GM21528 (cell line): ENCODE data around the gene ZFYVE28.

ENCODE experiments used
- ATAC-seq: cut with Tn5 transposase; IDR thresholded peaks from one replicate; pipeline ENCODE4 v1.9.1; 2021; ENCODE audit warnings: mild to moderate bottlenecking, moderate library complexity; ENCODE audit not compliant: unreplicated experiment, low FRiP score

Gene ZFYVE28

DNA sequence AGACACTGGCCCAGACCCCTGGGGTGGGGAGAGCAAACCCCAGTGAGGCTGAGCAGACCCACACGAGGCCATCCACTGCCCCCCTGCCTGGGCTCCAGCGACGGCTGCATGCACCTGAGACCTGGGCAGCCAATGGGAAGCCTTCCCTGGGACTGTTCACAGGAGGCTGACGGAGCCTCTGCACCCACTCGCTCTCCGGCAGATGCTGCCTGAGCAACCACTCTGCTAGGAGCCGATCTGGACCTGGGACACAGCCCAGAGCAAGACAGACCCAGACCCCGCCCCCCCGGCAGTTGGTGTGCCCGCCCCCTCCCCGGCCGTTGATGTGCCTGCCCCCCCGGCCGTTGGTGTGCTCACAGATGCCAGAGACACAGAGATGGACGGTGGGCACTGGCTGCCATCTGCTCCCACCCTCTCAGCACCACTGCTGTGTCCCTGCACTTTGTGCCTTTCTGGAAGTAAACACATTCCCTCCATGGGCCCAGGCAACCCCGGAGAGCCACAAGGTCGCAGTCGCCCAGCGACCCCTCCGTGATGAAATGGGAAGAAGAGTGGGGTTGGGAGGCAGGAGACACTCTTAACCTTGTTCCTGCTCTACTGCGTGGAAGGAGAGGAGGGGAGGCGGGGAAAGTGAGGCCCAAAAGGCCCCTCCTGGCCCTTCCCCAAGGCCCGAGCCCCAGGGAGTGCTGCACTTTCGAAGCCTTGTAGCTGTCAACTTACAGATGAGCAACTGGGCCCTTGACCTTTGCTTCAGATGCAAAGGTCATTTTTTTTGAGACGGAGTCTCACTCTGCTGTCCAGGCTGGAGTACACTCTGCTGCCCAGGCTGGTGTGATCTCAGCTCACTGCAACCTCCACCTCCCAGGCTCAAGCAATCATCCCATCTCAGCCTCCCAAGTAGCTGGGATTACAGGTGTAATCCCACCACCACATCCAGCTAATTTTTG is 62.0 kb downstream of the ZFYVE28 start:
- no peak for ATAC-seq

DNA sequence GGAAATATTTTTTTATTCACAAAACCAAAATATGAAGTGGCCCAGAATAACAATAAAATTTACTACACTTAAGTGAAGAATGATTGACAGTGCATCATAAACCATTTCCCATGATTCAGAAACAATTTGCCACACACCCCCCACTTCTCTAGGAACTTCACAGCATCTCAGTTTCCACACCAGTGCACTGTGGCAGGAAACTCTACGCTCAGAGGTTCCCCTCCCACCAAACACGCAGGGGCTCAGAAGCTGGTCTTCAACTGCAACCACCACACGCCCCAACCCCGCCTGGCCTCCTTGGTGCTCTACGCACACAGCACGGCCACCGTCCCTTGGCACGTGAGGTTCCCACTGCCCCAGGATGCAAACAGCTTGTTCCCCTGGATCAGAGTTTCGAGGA is 63.7 kb downstream of the ZFYVE28 start:
- no peak for ATAC-seq

DNA sequence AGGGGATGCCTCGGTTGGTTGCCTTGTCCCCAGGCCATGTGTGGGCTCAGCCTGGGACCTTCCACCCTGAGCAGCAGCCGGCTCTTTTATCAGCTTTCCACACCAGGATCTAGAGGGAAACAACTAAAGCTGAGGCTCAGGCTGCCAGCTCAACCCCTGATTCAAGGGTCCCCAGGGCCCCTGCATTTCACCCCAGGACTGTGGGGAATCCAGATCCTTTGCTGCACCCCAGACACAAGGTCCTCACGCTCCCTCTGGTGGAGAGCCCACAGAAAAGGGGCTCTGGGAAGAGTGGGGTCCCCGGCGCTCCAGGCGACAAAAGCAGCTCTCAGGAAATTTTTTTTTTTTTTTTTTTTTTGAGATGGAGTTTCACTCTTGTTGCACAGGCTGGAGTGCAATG is 64.3 kb downstream of the ZFYVE28 start:
- ATAC-seq, result no peak

DNA sequence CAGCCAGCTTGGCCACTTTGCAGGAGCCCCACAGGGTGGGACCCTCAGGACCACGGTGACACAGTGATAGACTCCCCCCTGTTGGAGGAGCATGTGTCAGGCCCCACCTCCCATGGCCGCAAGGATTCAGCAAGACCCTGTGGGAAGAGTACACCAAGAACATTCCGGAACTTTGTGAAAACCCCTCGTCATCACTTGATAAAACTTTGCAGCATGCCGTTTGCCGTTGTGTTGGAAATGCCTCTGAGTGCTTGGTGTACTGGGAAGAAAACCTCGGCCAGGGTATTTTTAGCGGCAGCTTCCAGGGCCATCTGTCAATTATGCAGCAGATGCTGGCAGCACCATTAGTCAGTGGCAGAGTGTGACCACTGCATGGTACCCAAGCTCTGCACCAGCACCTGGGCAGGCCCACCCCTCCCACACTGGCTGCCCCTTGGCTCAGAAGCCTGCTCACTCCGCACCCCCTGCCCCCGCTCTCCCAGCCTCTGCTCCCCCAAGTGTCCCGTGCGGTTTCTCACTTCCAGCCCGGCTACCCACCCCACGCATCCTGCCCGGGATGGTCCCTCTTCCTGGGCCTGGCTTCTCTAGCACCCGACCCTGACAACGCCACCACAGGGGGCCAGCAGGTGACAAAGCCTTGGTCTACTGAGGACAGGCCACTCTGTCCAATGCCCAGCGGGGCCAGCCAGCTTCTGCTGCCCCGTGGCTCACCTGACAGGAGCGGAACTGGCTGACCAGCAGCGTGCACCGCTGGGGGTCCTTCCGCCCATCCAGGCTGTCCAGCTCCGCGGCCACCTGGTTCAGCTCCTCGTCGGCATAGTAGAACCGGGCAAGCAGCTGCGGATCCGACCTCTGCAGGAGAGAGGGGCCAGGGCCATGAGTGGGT is 65.0 kb downstream of the ZFYVE28 start:
- ATAC-seq, result no peak

DNA sequence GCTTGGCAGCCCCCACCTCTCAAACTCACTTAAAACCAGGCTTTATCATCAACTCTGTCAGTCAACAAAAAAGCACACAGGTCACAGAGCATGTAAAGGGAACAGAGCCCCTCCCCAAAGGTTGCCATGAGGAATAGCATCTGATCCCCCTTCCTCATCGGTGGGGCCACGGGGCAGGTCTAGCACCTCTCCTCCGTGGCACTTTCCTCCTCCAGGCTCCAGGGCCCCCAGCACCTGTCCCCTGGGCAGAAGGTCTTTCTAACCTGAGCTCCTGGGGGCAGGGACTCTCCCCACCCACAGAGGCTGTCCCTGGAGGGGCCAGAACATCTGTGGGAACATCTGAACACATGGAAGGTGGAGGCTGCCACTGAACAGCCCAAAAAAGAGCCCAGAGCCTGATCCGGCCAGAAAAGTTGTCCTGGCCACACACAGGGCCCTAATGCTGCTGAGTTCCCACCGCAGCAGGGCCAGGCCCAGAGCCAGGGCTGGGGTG is 65.7 kb downstream of the ZFYVE28 start:
- ATAC-seq, result no peak

DNA sequence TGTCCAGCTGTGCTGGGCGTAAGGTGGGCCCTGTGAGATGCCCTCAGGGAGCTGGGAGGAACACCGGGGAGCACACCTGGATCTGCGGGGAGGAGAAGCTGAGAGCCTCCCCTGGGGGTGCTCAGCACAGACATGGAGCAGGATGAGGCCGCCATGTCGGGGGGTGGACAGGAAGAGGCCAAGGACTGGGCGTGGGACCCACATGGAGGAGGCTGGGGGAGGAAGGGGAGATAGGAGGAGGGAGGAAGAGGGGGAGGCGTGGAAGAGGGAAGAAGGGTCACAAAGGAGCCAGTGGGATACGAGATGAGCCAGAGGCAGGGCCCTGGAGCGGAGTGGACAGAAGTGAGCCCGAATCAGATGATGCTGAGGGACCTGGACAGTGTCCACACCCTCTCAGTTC is 66.3 kb downstream of the ZFYVE28 start:
- ATAC-seq, result no peak

DNA sequence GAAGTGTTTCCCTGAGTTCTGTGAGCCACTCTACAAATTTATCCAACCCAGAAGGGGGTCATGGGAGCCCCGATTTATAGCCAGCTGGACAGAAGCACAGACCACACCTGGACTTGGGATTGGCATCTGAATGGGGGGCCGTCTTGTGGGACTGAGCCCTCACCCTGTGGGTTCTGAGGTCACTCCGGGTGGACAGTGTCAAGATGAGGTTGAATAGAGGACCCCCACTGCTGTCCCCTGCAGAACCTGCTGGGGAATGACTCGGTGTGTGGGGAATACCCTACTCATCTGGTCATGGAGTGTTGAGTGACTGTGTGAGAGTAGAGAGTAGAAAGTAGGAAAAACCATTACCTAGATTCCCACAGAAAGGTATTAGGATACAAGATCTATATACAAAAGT is 67.5 kb downstream of the ZFYVE28 start:
- no peak for ATAC-seq

DNA sequence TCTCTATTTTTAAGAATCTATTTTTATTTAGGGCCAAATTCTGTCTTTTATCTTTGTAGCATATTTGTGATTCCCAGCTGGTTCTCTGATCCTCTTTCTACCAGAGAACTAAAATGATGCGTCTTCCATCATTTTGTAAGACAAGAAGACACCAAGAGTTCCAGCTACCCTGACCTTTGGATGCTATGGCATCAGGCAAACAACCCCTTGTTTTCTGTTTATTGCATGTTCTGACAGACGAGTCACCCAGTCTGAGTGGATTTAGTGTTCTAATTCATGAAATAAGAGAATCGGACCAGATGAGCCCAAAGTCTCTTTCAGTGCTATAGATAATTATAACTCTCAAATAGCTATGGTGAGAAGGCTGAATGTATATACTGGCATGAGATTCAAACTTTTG is 69.7 kb downstream of the ZFYVE28 start:
- no peak for ATAC-seq

DNA sequence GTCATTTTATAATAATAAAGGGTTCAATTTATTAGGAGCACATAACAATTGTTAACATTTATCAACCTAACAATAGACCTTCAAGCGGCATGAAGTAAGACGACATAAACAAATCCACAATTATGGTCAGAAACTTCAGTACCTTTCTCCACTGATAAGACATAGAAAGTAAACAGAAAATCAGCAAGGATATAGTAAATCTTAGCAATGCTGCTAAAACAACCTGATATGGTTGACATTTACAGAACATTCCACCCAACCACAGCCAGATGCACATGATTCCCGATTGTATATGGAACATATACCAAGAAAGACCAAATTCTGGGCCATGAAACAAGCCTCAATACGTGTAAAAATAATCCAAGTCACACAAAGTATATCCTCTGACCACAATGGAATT is 71.3 kb downstream of the ZFYVE28 start:
- ATAC-seq, result no peak

DNA sequence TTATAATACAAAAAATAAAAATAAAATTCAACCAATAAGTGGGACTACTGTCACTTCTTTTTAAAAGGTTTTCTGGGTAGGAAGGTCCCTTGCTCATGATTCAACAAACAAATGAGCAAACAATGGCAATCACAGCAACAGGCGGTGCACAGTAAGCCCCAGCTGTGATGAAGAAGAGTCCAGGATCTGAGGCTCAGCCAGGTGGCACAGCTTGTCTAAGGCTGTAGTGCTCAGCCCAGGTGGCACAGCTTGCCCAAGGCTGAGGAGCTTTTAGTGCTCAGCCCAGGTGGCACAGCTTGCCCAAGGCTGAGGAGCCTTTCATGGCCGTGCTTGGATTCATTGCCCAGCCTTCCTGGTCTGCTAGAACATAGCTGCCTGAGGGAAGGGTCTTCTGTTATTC is 75.0 kb downstream of the ZFYVE28 start:
- ATAC-seq, result no peak

DNA sequence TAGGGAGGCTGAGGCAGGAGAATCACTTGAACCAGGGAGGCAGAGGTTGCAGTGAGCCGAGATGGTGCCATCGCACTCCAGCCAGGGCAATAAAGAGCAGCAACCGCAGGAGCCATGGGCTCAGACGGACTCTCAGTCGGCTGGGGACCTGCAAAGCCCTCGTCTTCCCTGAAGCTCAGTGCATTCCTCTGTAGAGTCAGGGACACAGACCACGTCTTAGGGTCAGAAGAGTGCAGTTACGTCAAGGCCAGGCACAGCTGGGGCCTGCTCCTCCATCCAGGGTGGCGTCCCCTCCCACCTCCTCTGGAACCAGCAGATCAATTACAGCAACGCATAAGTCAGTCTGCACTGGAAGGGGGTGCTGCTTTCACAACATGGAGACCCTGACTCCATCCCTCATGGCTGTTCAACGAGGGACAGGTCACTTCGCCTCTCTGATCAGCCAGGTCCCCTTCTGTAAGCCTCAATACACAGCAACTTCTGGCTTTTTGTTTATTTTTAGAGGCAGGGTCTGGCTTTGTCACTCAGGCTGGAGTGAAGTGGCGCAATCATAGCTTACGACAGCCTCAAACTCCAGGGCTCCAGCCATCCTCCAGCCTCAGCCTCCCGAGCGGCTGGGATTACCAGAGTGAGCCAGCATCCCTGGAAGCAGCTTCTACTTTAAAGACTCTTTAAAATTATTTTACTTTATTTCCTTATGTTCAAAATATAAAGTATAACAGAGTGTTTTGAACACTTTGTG is 76.4 kb downstream of the ZFYVE28 start:
- ATAC-seq, result no peak

DNA sequence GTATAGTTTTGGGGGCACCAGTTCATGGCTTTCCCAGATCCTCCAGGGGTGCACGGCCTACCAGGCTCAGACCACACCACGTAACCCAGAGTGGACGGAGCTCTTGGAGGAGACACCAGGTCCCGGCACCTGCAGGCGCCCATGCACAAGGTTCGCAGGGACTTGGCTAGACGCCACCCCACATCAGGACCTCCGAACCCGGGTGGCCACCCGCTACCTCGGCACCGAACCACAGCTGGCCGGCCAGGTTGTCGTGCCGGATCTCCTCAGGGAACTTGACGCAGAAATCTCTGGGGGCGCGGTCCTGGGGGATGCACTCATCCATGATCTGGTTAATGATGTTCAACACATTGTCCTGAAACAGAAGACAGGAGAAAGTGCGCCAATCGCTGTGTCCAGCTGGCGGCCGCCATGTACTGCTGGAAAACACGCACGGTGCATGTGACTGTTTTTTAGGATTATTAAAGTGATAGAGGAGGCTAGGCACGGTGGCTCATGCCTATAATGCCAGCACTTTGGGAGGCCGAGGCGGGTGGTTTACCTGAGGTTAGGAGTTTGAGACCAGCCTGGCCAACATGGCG is 77.1 kb downstream of the ZFYVE28 start:
- ATAC-seq, result no peak

DNA sequence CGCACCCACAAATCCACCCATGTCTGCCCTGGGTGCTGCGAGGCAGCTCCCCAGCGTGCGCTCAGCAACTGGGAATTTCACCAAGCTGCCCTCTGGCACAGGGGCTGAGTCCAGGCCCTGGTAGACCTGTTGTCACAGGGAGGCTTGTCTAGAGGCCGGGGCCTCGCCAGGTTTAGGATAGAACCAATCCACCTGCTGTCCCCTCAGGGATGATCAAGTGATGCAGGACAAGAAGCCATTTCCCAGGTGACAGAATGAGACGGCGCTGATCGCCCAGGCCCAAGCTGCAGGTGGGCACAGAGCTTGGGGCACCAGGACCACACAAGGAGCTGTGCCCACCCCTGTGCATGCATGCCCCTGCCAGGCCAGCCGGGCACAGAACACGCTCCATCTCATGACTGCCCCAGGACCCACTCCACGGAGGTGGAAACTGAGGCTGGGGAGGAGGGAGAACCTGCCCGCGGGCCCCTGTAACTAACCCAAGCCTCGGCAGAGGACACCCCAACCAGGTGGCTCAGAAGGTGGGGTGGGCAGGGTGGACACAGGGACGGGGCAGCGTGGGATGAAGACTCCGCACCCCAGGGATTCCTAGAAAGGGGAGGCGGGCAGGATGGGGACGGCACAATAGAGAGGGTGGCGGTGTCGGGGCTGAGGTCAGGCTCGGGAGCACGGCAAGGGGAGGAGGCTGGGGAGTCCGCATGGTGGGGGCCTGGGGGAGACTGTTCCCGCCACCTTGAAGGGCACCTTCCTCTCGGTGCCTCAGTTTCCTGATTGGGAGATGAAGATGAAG is 78.0 kb downstream of the ZFYVE28 start:
- no peak for ATAC-seq

DNA sequence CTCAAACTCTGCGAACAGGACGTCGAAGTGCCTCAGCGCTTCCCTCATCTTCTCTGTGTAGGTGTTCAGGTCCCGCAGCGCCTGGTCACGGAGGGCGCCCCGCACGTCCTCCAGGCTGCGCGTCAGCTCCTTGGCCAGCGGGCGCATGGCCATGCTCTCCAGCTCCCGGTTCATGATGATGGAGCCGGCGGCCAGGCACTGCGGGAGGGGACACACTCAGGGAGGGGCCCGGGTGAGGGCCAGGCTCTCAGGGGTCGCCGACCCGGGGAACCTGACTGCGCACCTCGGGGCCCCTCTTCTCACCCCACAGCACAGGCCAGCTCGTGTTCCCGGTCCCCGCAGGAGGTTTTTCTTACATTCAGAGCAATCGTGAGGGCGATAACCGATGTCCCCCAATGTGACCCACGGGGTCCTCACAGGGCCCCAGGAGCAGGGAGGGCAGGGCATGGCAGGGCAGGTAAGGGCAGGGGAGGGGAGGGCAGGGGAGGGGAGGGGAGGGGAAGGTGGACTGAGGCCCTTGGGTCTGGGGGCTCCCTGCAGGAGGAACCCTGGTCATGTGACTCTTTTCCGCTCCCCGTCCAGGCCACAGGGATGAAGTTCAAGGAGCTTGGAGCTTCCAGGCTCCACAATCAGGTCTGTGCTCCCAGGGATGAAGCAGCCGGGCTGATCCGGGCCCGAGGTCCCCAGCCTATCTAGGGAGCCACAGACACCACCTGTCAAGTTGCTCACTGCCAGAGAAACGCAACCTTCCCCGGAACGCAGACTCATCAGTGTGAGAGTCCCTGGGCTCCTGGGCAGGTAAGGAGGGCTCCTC is 78.8 kb downstream of the ZFYVE28 start:
- ATAC-seq, result no peak

DNA sequence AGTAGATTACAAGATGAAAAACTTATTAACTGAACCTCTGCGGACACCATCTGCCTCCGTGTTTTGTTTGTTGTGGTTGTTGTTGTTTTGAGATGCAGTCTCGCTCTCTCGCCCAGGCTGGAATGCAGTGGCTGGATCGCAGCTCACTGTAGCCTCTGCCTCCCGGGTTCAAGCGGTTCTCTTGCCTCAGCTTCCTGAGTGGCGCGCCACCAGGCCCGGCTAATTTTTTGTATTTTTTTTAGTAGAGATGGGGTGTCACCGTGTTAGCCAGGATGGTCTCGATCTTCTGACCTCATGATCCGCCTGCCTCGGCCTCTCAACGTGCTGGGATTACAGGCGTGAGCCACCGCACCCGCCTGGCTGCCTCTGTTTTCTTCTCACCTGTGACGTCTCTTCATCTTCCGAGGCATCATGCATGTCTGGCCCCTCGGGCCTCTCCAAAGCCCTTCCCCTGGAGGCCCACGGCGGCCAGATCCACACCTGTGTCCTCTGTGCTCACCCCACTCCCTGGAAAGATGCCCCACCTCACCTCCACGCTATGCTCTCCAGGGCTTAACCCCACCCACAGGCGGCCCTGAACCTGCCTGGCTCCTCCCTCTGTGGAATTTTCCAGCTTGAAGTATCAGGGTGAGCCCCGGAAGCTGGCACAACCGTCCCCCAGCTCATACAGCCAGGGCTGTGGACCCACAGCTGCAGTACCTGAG is 79.5 kb downstream of the ZFYVE28 start:
- no peak for ATAC-seq

DNA sequence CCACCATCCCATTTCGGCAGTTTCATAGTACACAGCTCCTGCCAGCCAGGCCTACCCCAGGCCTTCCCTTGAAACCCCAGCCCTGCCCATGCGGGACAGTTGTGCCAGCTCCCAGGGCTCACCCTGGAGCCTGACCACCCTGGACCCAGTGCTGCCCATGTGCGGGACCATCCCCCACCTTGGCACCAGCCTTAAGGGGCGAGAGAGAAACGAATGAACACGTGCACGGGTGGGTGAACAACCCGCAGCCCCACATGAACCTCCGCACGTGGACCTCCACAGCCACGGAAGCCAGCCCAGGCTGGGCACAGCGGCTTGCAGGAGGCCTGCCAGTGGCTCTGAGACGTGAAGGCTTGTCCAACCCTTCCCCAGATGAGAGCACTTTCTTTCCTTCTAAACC is 80.5 kb downstream of the ZFYVE28 start:
- ATAC-seq, result no peak

DNA sequence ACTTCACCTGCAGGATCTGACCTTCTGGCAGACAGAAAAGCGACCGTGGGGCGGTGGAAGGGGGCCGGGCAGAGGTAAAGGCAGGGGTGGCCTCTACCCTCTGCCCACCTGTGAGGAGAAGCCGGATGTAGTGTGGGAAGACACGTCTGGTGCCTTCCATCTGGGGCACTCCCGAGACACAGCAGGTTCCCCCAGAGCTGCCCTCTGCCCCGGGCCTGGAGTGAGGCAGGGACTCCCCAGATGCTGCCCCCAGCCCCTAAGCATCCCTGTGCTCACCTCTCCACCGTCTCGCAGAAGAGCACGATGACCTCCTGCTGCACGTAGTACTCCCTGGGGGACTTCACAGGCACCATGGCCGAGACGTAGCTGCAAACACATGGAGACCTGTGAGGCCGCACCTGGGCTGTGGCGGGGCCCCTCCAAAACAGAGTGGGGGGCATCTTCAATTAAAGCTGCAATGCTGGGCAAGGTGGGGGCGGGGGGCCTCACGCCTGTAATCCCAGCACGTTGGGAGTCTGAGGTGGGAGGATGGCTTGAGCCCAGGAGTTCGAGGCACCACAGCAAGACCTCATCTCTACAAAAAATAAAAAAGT is 81.2 kb downstream of the ZFYVE28 start:
- no peak for ATAC-seq

DNA sequence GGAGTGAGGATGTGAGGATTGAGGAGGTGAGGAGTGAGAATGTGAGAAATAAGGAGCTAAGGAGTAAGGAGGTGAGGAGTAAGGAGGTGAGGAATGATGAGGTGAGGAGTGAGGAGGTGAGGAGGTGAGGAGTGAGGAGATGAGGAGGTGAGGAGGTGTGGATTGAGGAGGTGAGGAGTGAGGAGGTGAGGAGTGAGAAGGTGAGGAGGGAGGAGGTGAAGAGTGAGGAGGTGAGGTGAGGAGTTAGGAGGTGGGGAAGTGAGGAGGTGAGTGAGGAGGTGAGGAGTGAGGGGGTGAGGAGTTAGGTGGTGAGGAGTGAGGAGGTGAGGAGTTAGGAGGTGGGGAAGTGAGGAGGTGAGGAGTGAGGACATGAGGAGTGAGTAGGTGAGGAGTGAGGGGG is 81.8 kb downstream of the ZFYVE28 start:
- ATAC-seq, result no peak
